ENCODE results near the gene PPP1R26.

Gene PPP1R26

DNA sequence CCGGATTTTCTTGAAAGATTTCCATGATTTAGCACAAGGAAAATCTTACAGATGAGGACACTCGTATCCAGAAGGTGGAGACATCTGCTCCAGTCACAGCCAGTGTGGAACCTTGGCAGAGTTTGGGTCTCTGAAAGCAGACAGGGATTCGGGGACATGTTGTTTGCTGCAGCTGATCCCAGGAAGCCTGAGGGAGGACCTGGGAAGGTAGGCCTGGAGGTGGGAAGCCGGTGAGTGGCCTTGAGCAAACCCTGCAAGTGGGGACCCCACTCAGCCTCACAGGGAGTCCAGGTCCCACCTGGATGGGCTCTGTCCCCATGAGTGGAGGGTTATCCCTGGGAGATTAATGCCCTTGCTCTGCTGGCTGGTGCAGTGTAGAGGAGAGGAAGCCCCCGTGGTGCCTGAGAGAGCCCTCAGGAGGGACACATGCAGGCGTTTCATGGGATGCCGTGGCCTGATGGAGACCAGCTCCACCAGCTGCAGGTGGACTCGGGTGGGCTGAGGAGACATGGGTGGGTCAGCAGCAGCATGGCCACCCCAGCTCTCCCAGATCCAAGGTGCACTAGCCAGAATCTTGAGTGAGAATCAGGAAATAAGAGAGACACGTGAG is 28.7 kb downstream of the PPP1R26 start:
- H3K4me3 ChIP-seq (replicated peaks; ENCODE audit: insufficient read depth, low read length) = no peak overlapping the region
- H3K27me3 ChIP-seq (ENCODE audit: insufficient read depth, poor library complexity, severe bottlenecking) = no peaks in the 10 kb centered on the region
- TF ChIP-seq, protein P1, sequence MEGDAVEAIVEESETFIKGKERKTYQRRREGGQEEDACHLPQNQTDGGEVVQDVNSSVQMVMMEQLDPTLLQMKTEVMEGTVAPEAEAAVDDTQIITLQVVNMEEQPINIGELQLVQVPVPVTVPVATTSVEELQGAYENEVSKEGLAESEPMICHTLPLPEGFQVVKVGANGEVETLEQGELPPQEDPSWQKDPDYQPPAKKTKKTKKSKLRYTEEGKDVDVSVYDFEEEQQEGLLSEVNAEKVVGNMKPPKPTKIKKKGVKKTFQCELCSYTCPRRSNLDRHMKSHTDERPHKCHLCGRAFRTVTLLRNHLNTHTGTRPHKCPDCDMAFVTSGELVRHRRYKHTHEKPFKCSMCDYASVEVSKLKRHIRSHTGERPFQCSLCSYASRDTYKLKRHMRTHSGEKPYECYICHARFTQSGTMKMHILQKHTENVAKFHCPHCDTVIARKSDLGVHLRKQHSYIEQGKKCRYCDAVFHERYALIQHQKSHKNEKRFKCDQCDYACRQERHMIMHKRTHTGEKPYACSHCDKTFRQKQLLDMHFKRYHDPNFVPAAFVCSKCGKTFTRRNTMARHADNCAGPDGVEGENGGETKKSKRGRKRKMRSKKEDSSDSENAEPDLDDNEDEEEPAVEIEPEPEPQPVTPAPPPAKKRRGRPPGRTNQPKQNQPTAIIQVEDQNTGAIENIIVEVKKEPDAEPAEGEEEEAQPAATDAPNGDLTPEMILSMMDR (IDR thresholded peaks at IDR 0.05; ENCODE audit: insufficient read depth, low read length) = no peak
- TF ChIP-seq POLR2AphosphoS5 (IDR thresholded peaks at IDR 0.05; ENCODE audit: low read depth) (no peak), SPI1 (IDR thresholded peaks at IDR 0.05; ENCODE audit: borderline replicate concordance, low read depth) (no peak), GABPA (IDR thresholded peaks at IDR 0.05; ENCODE audit: low read depth) (no peak)
- TF ChIP-seq, protein P2, sequence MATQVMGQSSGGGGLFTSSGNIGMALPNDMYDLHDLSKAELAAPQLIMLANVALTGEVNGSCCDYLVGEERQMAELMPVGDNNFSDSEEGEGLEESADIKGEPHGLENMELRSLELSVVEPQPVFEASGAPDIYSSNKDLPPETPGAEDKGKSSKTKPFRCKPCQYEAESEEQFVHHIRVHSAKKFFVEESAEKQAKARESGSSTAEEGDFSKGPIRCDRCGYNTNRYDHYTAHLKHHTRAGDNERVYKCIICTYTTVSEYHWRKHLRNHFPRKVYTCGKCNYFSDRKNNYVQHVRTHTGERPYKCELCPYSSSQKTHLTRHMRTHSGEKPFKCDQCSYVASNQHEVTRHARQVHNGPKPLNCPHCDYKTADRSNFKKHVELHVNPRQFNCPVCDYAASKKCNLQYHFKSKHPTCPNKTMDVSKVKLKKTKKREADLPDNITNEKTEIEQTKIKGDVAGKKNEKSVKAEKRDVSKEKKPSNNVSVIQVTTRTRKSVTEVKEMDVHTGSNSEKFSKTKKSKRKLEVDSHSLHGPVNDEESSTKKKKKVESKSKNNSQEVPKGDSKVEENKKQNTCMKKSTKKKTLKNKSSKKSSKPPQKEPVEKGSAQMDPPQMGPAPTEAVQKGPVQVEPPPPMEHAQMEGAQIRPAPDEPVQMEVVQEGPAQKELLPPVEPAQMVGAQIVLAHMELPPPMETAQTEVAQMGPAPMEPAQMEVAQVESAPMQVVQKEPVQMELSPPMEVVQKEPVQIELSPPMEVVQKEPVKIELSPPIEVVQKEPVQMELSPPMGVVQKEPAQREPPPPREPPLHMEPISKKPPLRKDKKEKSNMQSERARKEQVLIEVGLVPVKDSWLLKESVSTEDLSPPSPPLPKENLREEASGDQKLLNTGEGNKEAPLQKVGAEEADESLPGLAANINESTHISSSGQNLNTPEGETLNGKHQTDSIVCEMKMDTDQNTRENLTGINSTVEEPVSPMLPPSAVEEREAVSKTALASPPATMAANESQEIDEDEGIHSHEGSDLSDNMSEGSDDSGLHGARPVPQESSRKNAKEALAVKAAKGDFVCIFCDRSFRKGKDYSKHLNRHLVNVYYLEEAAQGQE (IDR thresholded peaks at IDR 0.05; ENCODE audit: insufficient replicate concordance, low read depth) = no peak
- DNase-seq (ENCODE audit: low read depth in 1 of 2, low spot score in 1 of 2) = no peak
- H3K27ac ChIP-seq (replicated peaks) = no peak overlapping the region

DNA sequence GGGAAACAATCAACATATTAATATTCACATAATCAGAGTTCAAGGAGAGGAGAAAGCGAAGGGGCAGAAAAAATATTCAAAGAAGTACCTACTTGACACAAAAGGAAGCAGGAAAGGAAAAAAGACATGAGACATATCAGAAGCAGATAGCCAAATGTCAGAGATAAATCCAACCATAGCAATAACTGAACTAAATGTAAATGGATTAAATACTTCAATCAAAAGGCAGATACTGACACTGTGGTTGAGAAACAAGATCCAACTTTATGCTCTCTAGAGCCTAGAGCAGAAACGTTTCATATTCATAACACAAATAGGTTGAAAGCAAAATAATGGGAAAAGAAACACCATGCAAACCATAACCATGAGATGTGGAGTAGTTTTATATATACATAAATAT is 29.9 kb downstream of the PPP1R26 start:
- no peak overlapping the region for H3K4me3 ChIP-seq (replicated peaks; ENCODE audit: insufficient read depth, low read length)
- TF ChIP-seq POLR2AphosphoS5 (IDR thresholded peaks at IDR 0.05; ENCODE audit: low read depth) (no peak), SPI1 (IDR thresholded peaks at IDR 0.05; ENCODE audit: borderline replicate concordance, low read depth) (no peak), GABPA (IDR thresholded peaks at IDR 0.05; ENCODE audit: low read depth) (no peak)
- TF ChIP-seq, protein P1 (IDR thresholded peaks at IDR 0.05; ENCODE audit: insufficient read depth, low read length) = no peak
- TF ChIP-seq, protein P2 (IDR thresholded peaks at IDR 0.05; ENCODE audit: insufficient replicate concordance, low read depth) = no peak
- DNase-seq (ENCODE audit: low read depth in 1 of 2, low spot score in 1 of 2) = no peak

DNA sequence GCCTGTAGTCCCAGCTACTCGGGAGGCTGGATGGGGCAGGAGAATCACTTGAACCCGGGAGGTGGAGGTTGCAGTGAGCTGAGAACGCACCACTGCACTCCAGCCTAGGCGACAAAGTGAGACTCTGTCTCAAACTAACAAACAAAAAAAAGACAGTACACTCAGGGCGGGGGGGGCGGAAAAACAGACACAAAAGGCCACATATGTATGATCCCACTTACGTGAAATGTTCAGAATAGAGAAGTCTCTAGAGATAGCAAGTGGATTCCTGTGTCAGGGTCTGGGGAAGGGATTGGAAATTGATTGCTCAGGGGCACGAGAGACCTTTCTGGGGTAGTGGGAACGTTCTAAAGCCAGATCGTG is 32.6 kb downstream of the PPP1R26 start:
- TF ChIP-seq, protein P2 (IDR thresholded peaks at IDR 0.05; ENCODE audit: insufficient replicate concordance, low read depth) = no peak
- no peak for TF ChIP-seq SPI1 (IDR thresholded peaks at IDR 0.05; ENCODE audit: borderline replicate concordance, low read depth)
- TF ChIP-seq, protein P1 (IDR thresholded peaks at IDR 0.05; ENCODE audit: insufficient read depth, low read length) = no peak
- no peak for TF ChIP-seq GABPA (IDR thresholded peaks at IDR 0.05; ENCODE audit: low read depth)
- TF ChIP-seq POLR2AphosphoS5 (IDR thresholded peaks at IDR 0.05; ENCODE audit: low read depth) = no peak
- Histone ChIP-seq H3K27me3 (ENCODE audit: insufficient read depth, poor library complexity, severe bottlenecking) (no peaks in the 10 kb centered on the region), H3K4me3 (replicated peaks; ENCODE audit: insufficient read depth, low read length) (no peak overlapping the region), H3K27ac (replicated peaks) (no peak overlapping the region)
- DNase-seq (ENCODE audit: low read depth in 1 of 2, low spot score in 1 of 2) = no peak

More for the DNA sequence above, 29.9 kb downstream of the PPP1R26 start:
- H3K27ac ChIP-seq (replicated peaks) = no peak overlapping the region
- no peaks in the 10 kb centered on the region for H3K27me3 ChIP-seq (ENCODE audit: insufficient read depth, poor library complexity, severe bottlenecking)
